HEK293 (cell line): ENCODE measurements around the gene CMTM4.

ENCODE experiments used
- CTCF ChIA-PET: fragments of 350-600 bp; formaldehyde crosslinking; extraction: SDS; loops from one replicate; lab custom pipeline; 2021; ENCODE audit warnings: antibody characterized with exemption; lab: Yijun Ruan, JAX
- POLR2A ChIA-PET: fragments of 300-600 bp; formaldehyde crosslinking; extraction: SDS; loops from one replicate; lab custom pipeline; 2020; ENCODE audit warnings: antibody characterized with exemption, inconsistent platforms; lab: Yijun Ruan, JAX
- H3K27ac ChIP-seq: fragments of 200-500 bp; sonication (Bioruptor generic); 2 replicates; pipeline ENCODE4 v1.5.1; 2014; ENCODE audit warnings: low read depth, low read length, control low read depth, inconsistent platforms; ENCODE audit errors: extremely low read depth
- H3K36me3 ChIP-seq, 2 experiments: fragments of 200-500 bp in 1 of 2; sonication (Bioruptor generic) in 1 of 2; 1 replicate in 1 of 2; 2 replicates in 1 of 2; pipeline ENCODE4 v1.5.1; 2014 to 2017; ENCODE audit warnings: inconsistent platforms in 2 of 2, low read length in 2 of 2; ENCODE audit not compliant: control insufficient read depth in 2 of 2, insufficient read depth in 1 of 2
- H3K4me1 ChIP-seq: fragments of 200-500 bp; sonication (Bioruptor generic); 2 replicates; pipeline ENCODE4 v1.5.1; 2014; ENCODE audit warnings: mild to moderate bottlenecking, low read length, inconsistent platforms; ENCODE audit not compliant: control insufficient read depth, insufficient read depth
- H3K4me3 ChIP-seq: 2 replicates; pipeline ENCODE4 v1.5.1; 2011; ENCODE audit warnings: low read depth, mild to moderate bottlenecking, control low read depth, low read length, moderate library complexity
- H3K9me3 ChIP-seq: fragments of 200-500 bp; sonication (Bioruptor generic); 2 replicates; pipeline ENCODE4 v1.5.1; 2014; ENCODE audit warnings: low read depth, low read length, inconsistent platforms; ENCODE audit not compliant: control insufficient read depth, insufficient read depth
- GLIS1 ChIP-seq: fragments of 450-650 bp; formaldehyde crosslinking; IDR thresholded peaks from 2 replicates; pipeline ENCODE4 v1.5.1; 2016; ENCODE audit warnings: missing biosample characterization, missing genetic modification characterization
- HOXD13 ChIP-seq: sonication (generic); formaldehyde crosslinking; IDR thresholded peaks from 2 replicates; pipeline ENCODE4 v1.8.0; 2022; ENCODE audit warnings: missing genetic modification reagents, borderline replicate concordance
- KLF1 ChIP-seq: fragments of 450-650 bp; formaldehyde crosslinking; IDR thresholded peaks from 2 replicates; pipeline ENCODE4 v1.5.1; 2016; ENCODE audit warnings: missing biosample characterization, missing genetic modification characterization
- PATZ1 ChIP-seq: fragments of 450-650 bp; formaldehyde crosslinking; IDR thresholded peaks from 2 replicates; pipeline ENCODE4 v1.5.1; 2016; ENCODE audit warnings: missing biosample characterization, missing genetic modification characterization
- PRDM4 ChIP-seq: fragments of 450-650 bp; formaldehyde crosslinking; IDR thresholded peaks from 2 replicates; pipeline ENCODE4 v1.5.1; 2017; ENCODE audit warnings: missing biosample characterization, missing genetic modification characterization
- TRIM28 ChIP-seq: IDR thresholded peaks from 2 replicates; pipeline ENCODE4 v1.6.1; 2011; ENCODE audit warnings: low read length, control low read depth, borderline replicate concordance
- ZBTB17 ChIP-seq: fragments of 450-650 bp; formaldehyde crosslinking; IDR thresholded peaks from 2 replicates; pipeline ENCODE4 v1.5.1; 2016; ENCODE audit warnings: missing biosample characterization, missing genetic modification characterization
- ZBTB7A ChIP-seq: fragments of 450-650 bp; formaldehyde crosslinking; IDR thresholded peaks from 2 replicates; pipeline ENCODE4 v1.5.1; 2016; ENCODE audit warnings: low read depth, missing biosample characterization, missing genetic modification characterization
- ZNF140 ChIP-seq: fragments of 450-650 bp; formaldehyde crosslinking; IDR thresholded peaks from 2 replicates; pipeline ENCODE4 v1.5.1; 2016; ENCODE audit warnings: missing biosample characterization, missing genetic modification characterization
- ZNF18 ChIP-seq: fragments of 450-650 bp; formaldehyde crosslinking; IDR thresholded peaks from 2 replicates; pipeline ENCODE4 v1.5.1; 2016; ENCODE audit warnings: missing biosample characterization, missing genetic modification characterization
- ZNF239 ChIP-seq: fragments of 450-650 bp; formaldehyde crosslinking; IDR thresholded peaks from 2 replicates; pipeline ENCODE4 v1.5.1; 2016; ENCODE audit warnings: missing biosample characterization, missing genetic modification characterization
- ZNF248 ChIP-seq: fragments of 450-650 bp; formaldehyde crosslinking; IDR thresholded peaks from 2 replicates; pipeline ENCODE4 v1.5.1; 2017; ENCODE audit warnings: missing biosample characterization, missing genetic modification characterization
- ZNF426 ChIP-seq: fragments of 450-650 bp; formaldehyde crosslinking; IDR thresholded peaks from 2 replicates; pipeline ENCODE4 v1.5.1; 2017; ENCODE audit warnings: missing biosample characterization, missing genetic modification characterization, mild to moderate bottlenecking, inconsistent platforms, moderate library complexity
- ZNF433 ChIP-seq: fragments of 450-650 bp; formaldehyde crosslinking; IDR thresholded peaks from 2 replicates; pipeline ENCODE4 v1.5.1; 2016; ENCODE audit warnings: missing biosample characterization, missing genetic modification characterization, low read depth
- ZNF518A ChIP-seq: fragments of 450-650 bp; formaldehyde crosslinking; conservative IDR thresholded peaks from 2 replicates; pipeline ENCODE4 v1.5.1; 2016; ENCODE audit warnings: low read depth, missing biosample characterization, missing genetic modification characterization
- ZNF560 ChIP-seq: fragments of 450-650 bp; formaldehyde crosslinking; IDR thresholded peaks from 2 replicates; pipeline ENCODE4 v1.5.1; 2017; ENCODE audit warnings: missing biosample characterization, missing genetic modification characterization, borderline replicate concordance
- ZNF596 ChIP-seq: fragments of 450-650 bp; IDR thresholded peaks from 2 replicates; pipeline ENCODE4 v1.5.0; 2018; ENCODE audit warnings: missing biosample characterization, mild to moderate bottlenecking, missing genetic modification characterization, moderate library complexity
- ZNF677 ChIP-seq: fragments of 450-650 bp; IDR thresholded peaks from 2 replicates; pipeline ENCODE4 v1.5.0; 2018; ENCODE audit warnings: missing biosample characterization, mild to moderate bottlenecking, missing genetic modification characterization, moderate library complexity
- ZNF777 ChIP-seq: fragments of 450-650 bp; formaldehyde crosslinking; IDR thresholded peaks from 2 replicates; pipeline ENCODE4 v1.5.1; 2017; ENCODE audit warnings: missing biosample characterization, missing genetic modification characterization, borderline replicate concordance
- ZNF792 ChIP-seq: fragments of 450-650 bp; formaldehyde crosslinking; IDR thresholded peaks from 2 replicates; pipeline ENCODE4 v1.5.1; 2016; ENCODE audit warnings: missing biosample characterization, missing genetic modification characterization
- ZSCAN16 ChIP-seq: fragments of 450-650 bp; formaldehyde crosslinking; IDR thresholded peaks from 2 replicates; pipeline ENCODE4 v1.5.1; 2016; ENCODE audit warnings: missing biosample characterization, missing genetic modification characterization
- ZSCAN4 ChIP-seq: fragments of 450-650 bp; formaldehyde crosslinking; IDR thresholded peaks from 2 replicates; pipeline ENCODE4 v1.5.1; 2017; ENCODE audit warnings: missing biosample characterization, missing genetic modification characterization
- TF ChIP-seq, protein P1 (sequence below): fragments of 450-650 bp; formaldehyde crosslinking; IDR thresholded peaks from 2 replicates; pipeline ENCODE4 v1.5.1; 2016; ENCODE audit warnings: missing biosample characterization, missing genetic modification characterization

Gene CMTM4

GRCh38 chr16:66713076-66713475 lies 16.5 kb upstream of the CMTM4 start:
- no peaks in the 10 kb centered on the region for H3K9me3 ChIP-seq
- peaks cover 0 to 5% of the 10 kb centered on the region in 2 experiments; a peak in 1 of 3 replicates for H3K36me3 ChIP-seq
- POLR2A ChIA-PET, result no interaction called here
- TF ChIP-seq ZNF792 (tag by site-specific recombination) (no peak), ZBTB7A (tag by site-specific recombination) (no peak), ZNF777 (no peak), HOXD13 (CRISPR knock-in tag) (no peak), ZNF140 (tag by site-specific recombination) (no peak), GLIS1 (tag by site-specific recombination) (no peak), ZNF518A (tag by site-specific recombination) (no peak), ZNF560 (tag by site-specific recombination) (no peak), ZNF248 (no peak)
- TF ChIP-seq, protein P1, sequence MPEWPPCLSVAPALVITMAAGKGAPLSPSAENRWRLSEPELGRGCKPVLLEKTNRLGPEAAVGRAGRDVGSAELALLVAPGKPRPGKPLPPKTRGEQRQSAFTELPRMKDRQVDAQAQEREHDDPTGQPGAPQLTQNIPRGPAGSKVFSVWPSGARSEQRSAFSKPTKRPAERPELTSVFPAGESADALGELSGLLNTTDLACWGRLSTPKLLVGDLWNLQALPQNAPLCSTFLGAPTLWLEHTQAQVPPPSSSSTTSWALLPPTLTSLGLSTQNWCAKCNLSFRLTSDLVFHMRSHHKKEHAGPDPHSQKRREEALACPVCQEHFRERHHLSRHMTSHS, result no peak
- TF ChIP-seq, all 188 proteins: peak for 0
- Histone ChIP-seq H3K4me3 (no peak overlapping the region), H3K4me1 (no peaks in the 10 kb centered on the region; the same call in 1 of the 2 replicates), H3K27ac (no peak overlapping the region)
- CTCF ChIA-PET, result interaction anchor here (0.6 to 1.2 kb wide), 8 partner anchors 13 to 1229 kb away, joined by 3 to 5 read pairs (median 4); no protein-coding TSS in a partner anchor

GRCh38 chr16:66712512-66712911 lies 16.0 kb upstream of the CMTM4 start:
- Histone ChIP-seq H3K4me3 (no peak overlapping the region), H3K36me3 (no peaks in the 10 kb centered on the region), H3K27ac (no peak overlapping the region), H3K9me3 (no peaks in the 10 kb centered on the region), H3K4me1 (no peaks in the 10 kb centered on the region; the same call in 1 of the 2 replicates)
- ChIA-PET CTCF (interaction anchor here (0.7 to 1.2 kb wide), 4 partner anchors 14 to 1230 kb away, joined by 3 to 5 read pairs (median 4); no protein-coding TSS in a partner anchor), POLR2A (no interaction called here)
- TF ChIP-seq ZNF677 (tag by site-specific recombination), result no peak
- no peak for TF ChIP-seq KLF1 (tag by site-specific recombination)
- TF ChIP-seq TRIM28, result no peak
- no peak for TF ChIP-seq ZNF433 (tag by site-specific recombination)
- TF ChIP-seq PATZ1 (tag by site-specific recombination), result no peak
- TF ChIP-seq ZSCAN4, result no peak
- TF ChIP-seq ZNF18 (tag by site-specific recombination), result no peak
- no peak for TF ChIP-seq ZNF596 (tag by site-specific recombination)
- no peak for TF ChIP-seq ZBTB17
- no peak for TF ChIP-seq ZNF426 (tag by site-specific recombination)
- TF ChIP-seq PRDM4, result no peak
- TF ChIP-seq ZNF239, result no peak
- no peak for TF ChIP-seq ZSCAN16 (tag by site-specific recombination)
